Measurements from ENCODE around the gene FADS2.

Gene FADS2

GRCh38 chr11:61864814-61865775 is 37.0 kb downstream of the FADS2 start:
- ATAC-seq (ENCODE audit: low read depth) (no peak), DNase-seq (ENCODE audit: low spot score) (peak; percentile 61)
- no peaks in the 10 kb centered on the region for H3K9me3 ChIP-seq (ENCODE audit: severe bottlenecking)
- no peak for TF ChIP-seq CTCF (IDR thresholded peaks at IDR 0.05; ENCODE audit: poor library complexity, severe bottlenecking)
- H3K36me3 ChIP-seq (ENCODE audit: low read depth): peaks cover 63% of the 10 kb centered on the region
- no peaks in the 10 kb centered on the region for H3K4me1 ChIP-seq (ENCODE audit: insufficient read depth, poor library complexity, severe bottlenecking)
- H3K27ac ChIP-seq (ENCODE audit: poor library complexity, severe bottlenecking): no peak overlapping the region
- no peak overlapping the region for H3K4me3 ChIP-seq (ENCODE audit: severe bottlenecking)
- H3K27me3 ChIP-seq (ENCODE audit: insufficient read depth, poor library complexity, severe bottlenecking): no peaks in the 10 kb centered on the region

- Histone ChIP-seq H3K27me3 (ENCODE audit: insufficient read depth, poor library complexity, severe bottlenecking) (no peaks in the 10 kb centered on the region), H3K9me3 (ENCODE audit: severe bottlenecking) (no peaks in the 10 kb centered on the region), H3K4me1 (ENCODE audit: insufficient read depth, poor library complexity, severe bottlenecking) (no peaks in the 10 kb centered on the region), H3K4me3 (ENCODE audit: severe bottlenecking) (no peak overlapping the region), H3K27ac (ENCODE audit: poor library complexity, severe bottlenecking) (peak overlapping the region; percentile 24), H3K36me3 (ENCODE audit: low read depth) (peaks cover 53% of the 10 kb centered on the region)
- no peak for ATAC-seq (ENCODE audit: low read depth)
- no peak for TF ChIP-seq CTCF (IDR thresholded peaks at IDR 0.05; ENCODE audit: poor library complexity, severe bottlenecking)
- peak; percentile 59 for DNase-seq (ENCODE audit: low spot score)
Observed at GRCh38 chr11:61866231-61866957, 38.3 kb downstream of the FADS2 start.

GRCh38 chr11:61866958-61867343 is 38.9 kb downstream of the FADS2 start:
- Histone ChIP-seq H3K9me3 (ENCODE audit: severe bottlenecking) (no peaks in the 10 kb centered on the region), H3K27me3 (ENCODE audit: insufficient read depth, poor library complexity, severe bottlenecking) (no peaks in the 10 kb centered on the region), H3K27ac (ENCODE audit: poor library complexity, severe bottlenecking) (peak overlapping the region; percentile 24), H3K4me1 (ENCODE audit: insufficient read depth, poor library complexity, severe bottlenecking) (no peaks in the 10 kb centered on the region), H3K36me3 (ENCODE audit: low read depth) (peaks cover 48% of the 10 kb centered on the region), H3K4me3 (ENCODE audit: severe bottlenecking) (no peak overlapping the region)
- TF ChIP-seq CTCF (IDR thresholded peaks at IDR 0.05; ENCODE audit: poor library complexity, severe bottlenecking): no peak
- ATAC-seq (ENCODE audit: low read depth) (no peak), DNase-seq (ENCODE audit: low spot score) (no peak)

- peaks cover 29% of the 10 kb centered on the region for H3K36me3 ChIP-seq (ENCODE audit: low read depth)
- no peak overlapping the region for H3K4me3 ChIP-seq (ENCODE audit: severe bottlenecking)
- no peak for DNase-seq (ENCODE audit: low spot score)
- TF ChIP-seq CTCF (IDR thresholded peaks at IDR 0.05; ENCODE audit: poor library complexity, severe bottlenecking): no peak
- H3K4me1 ChIP-seq (ENCODE audit: insufficient read depth, poor library complexity, severe bottlenecking): no peaks in the 10 kb centered on the region
- H3K27me3 ChIP-seq (ENCODE audit: insufficient read depth, poor library complexity, severe bottlenecking): no peaks in the 10 kb centered on the region
- H3K9me3 ChIP-seq (ENCODE audit: severe bottlenecking): no peaks in the 10 kb centered on the region
- no peak overlapping the region for H3K27ac ChIP-seq (ENCODE audit: poor library complexity, severe bottlenecking)
- ATAC-seq (ENCODE audit: low read depth): peak; percentile 2; the same call in 1 of the 3 replicates
Observed at GRCh38 chr11:61868571-61869428, 40.7 kb downstream of the FADS2 start.

Data from RWPE2 (cell line).